Adrenal gland (tissue), 5 donors: Measurements from ENCODE around the gene PCSK6.

Experiments used
- CTCF ChIP-seq, 6 experiments: fragments of 450-650 bp in 4 of 6; fragments of 200-600 bp in 2 of 6; sonication (generic) in 1 of 6; IDR thresholded peaks; 1 replicate in 5 of 6; 2 replicates in 1 of 6; pipeline versions ENCODE4 v1.5.1 to v1.8.0; 2016 to 2021; ENCODE audit warnings: antibody characterized with exemption in 6 of 6, mild to moderate bottlenecking in 2 of 6, moderate library complexity in 1 of 6
- POLR2A ChIP-seq, 2 donors: fragments of 450-650 bp; IDR thresholded peaks; one replicate each; pipeline ENCODE4 v1.6.1; 2017; ENCODE audit warnings: antibody characterized with exemption in 2 of 2, mild to moderate bottlenecking in 2 of 2, moderate library complexity in 1 of 2
- donor health status: DM: no; HTN: no; CAD: no.

- TF ChIP-seq CTCF (IDR thresholded peaks at IDR 0.05) (no peak), POLR2A (IDR thresholded peaks at IDR 0.05) (no peak)
These were observed 15.3 kb downstream of the PCSK6 start for GRCh38 chr15:101474233-101474632.
